ENCODE results near the gene GALK2. TPM values are rescaled to one million over a fixed set of nuclear protein-coding genes. Genes with fewer than 3 reads are reported as not detected.
A peak's percentile ranks its signal among the peaks of the same experiment; 100 is the strongest.

Gene GALK2
- total RNA-seq, 1 donor from 2014 or later, result 10.0 TPM

GRCh38 chr15:49229922-49230321, 59.9 kb downstream of the GALK2 start:
- Histone ChIP-seq H3K36me3 (peaks cover 3 to 5% of the 10 kb centered on the region in 2 donors), H3K27ac (no peak overlapping the region), H3K9me3 (peaks cover 0 to 10% of the 10 kb centered on the region in 2 donors), H3K4me1 (no peaks in the 10 kb centered on the region), H3K4me3 (no peak overlapping the region), H3K27me3 (no peaks in the 10 kb centered on the region)
- TF ChIP-seq, protein P1, sequence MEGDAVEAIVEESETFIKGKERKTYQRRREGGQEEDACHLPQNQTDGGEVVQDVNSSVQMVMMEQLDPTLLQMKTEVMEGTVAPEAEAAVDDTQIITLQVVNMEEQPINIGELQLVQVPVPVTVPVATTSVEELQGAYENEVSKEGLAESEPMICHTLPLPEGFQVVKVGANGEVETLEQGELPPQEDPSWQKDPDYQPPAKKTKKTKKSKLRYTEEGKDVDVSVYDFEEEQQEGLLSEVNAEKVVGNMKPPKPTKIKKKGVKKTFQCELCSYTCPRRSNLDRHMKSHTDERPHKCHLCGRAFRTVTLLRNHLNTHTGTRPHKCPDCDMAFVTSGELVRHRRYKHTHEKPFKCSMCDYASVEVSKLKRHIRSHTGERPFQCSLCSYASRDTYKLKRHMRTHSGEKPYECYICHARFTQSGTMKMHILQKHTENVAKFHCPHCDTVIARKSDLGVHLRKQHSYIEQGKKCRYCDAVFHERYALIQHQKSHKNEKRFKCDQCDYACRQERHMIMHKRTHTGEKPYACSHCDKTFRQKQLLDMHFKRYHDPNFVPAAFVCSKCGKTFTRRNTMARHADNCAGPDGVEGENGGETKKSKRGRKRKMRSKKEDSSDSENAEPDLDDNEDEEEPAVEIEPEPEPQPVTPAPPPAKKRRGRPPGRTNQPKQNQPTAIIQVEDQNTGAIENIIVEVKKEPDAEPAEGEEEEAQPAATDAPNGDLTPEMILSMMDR (IDR thresholded peaks at IDR 0.05), result no peak
- DNase-seq (ENCODE audit: low spot score in 2 of 2), result no peak
- intact Hi-C loops (cut with DNase I), result loop anchor here (10.0 kb wide), 1 partner anchor 645 kb away; no protein-coding TSS in a partner anchor

DNA sequence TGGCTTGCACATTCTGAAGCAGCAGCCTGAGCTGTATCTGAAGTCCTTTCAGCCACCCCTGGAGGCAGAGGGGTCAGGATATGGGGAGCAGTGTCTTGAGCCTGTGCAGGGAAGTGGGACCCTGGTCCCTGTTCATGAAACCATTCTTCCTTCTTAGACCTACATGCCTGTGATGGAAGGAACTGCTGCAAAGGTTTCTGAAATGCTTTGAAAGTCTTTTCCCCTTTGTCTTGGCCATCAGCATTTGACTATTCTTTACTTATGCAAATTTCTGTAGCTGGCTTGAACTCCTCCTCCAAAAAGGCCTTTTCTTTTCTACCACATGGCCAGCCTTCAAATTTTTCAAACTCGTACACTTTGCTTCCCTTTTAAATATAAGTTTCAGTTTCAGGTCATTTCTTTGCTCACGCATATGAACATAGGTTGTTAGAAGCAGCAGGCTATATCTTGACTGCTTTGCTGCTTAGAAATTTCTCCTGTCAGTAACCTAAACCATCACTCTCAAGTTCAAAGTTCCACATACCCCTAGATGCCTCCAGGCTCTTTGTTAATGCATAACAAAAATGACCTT, 62.3 kb downstream of the GALK2 start:
- Histone ChIP-seq H3K27ac (no peak overlapping the region), H3K27me3 (no peaks in the 10 kb centered on the region), H3K4me1 (peaks cover 0 to 3% of the 10 kb centered on the region in 2 donors), H3K36me3 (peaks cover 0 to 5% of the 10 kb centered on the region in 2 donors), H3K9me3 (peaks cover 0 to 10% of the 10 kb centered on the region in 2 donors), H3K4me3 (no peak overlapping the region)
- TF ChIP-seq, protein P1 (IDR thresholded peaks at IDR 0.05), result no peak
- intact Hi-C loops (cut with DNase I), result loop anchor here (10.0 kb wide), 1 partner anchor 642 kb away; no protein-coding TSS in a partner anchor
- DNase-seq (ENCODE audit: low spot score in 2 of 2), result no peak

DNA sequence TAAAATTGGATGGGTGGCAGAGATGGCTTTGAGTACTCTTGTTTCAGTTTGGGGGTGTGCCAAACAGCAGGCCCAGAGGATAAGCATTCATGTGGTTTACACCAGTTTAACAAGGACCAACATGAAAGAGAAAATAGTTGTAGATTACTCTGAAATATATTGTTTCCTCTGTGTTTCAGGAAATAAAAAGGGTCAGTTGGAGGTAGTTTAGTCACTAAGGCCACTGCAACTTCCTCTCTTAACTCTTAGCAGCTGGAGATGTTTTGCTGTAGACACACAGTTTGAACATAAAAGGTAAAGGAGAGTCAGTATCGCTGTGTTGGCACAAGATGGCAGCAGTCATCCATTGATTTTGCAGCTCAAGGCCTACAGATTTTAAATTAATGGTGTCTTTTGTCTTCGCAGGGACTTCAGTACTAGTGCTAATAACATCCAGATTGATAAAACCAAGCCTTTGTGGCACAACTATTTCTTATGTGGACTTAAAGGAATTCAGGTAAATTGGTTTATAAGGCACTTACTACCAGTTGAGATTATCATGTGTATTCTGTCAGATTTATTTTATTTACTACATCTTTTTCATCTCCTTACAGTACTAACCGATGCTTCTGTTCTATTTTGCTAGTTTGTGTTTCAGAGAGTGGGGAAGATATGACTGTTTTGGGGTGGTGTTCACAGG, 65.5 kb downstream of the GALK2 start:
- H3K4me1 ChIP-seq, result peaks cover 5 to 8% of the 10 kb centered on the region in 2 donors
- no peak overlapping the region for H3K27ac ChIP-seq
- TF ChIP-seq, protein P1 (IDR thresholded peaks at IDR 0.05), result peak; percentile 77 to 82 (median 78)
- no peaks in the 10 kb centered on the region for H3K36me3 ChIP-seq
- no peaks in the 10 kb centered on the region for H3K27me3 ChIP-seq
- intact Hi-C loops (cut with DNase I), result loop anchor here (1.0 to 10.0 kb wide), 6 partner anchors 187 to 1097 kb away; partner anchors contain the start of genes DTWD1, FAM227B and FGF7
- peak in 1 of 2 donors; percentile 70 for DNase-seq (ENCODE audit: low spot score in 2 of 2)
- no peak overlapping the region for H3K4me3 ChIP-seq
- H3K9me3 ChIP-seq, result no peaks in the 10 kb centered on the region

DNA sequence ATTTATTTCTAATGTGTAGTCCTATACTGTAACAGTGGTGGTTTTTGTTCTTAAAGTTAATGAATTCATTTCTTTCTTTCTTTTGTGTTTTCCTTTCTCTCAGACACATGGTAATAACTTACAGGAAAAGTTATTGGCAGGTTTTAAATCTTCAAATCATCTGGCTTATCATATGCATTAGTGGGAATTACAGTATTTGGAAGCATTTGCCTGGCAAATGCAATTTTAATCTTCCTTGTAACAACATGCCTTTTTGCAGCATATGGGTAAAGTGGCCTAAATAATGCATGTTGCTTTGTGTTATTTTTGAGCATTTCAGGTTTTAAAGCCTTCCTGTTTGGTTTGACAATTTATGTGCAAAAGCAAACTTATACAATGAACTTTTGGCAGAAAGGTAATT, 66.8 kb downstream of the GALK2 start:
- no peaks in the 10 kb centered on the region for H3K36me3 ChIP-seq
- TF ChIP-seq, protein P1 (IDR thresholded peaks at IDR 0.05), result no peak
- no peak for DNase-seq (ENCODE audit: low spot score in 2 of 2)
- H3K27me3 ChIP-seq, result no peaks in the 10 kb centered on the region
- H3K4me1 ChIP-seq, result peaks cover 5 to 8% of the 10 kb centered on the region in 2 donors
- no peaks in the 10 kb centered on the region for H3K9me3 ChIP-seq
- intact Hi-C loops (cut with DNase I), result loop anchor here (1.0 to 10.0 kb wide), 4 partner anchors 385 to 1095 kb away; partner anchors contain the start of genes DTWD1 and FAM227B
- H3K4me3 ChIP-seq, result no peak overlapping the region
- H3K27ac ChIP-seq, result no peak overlapping the region

DNA sequence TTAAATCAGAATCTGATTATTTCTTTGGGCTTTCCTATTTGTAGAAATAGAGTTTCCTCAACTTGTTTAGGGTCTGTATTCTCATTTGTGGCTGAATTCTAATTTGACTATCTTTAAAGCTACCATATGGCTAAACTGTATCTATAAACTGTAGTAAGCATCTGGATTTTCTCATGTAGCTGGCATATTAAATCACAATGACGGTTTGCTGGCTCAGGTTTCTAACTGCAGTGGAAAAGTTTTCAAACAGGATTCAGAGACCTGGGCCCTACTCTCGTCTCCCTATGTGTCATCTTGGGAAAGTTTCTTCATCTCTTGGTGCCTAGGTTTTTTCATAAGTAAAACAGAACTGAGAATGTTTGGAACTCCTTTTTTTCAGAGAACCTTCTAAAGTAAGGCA, 68.3 kb downstream of the GALK2 start:
- no peaks in the 10 kb centered on the region for H3K9me3 ChIP-seq
- no peak for DNase-seq (ENCODE audit: low spot score in 2 of 2)
- intact Hi-C loops (cut with DNase I), result loop anchor here (2.0 to 10.0 kb wide), 4 partner anchors 384 to 1094 kb away; partner anchors contain the start of genes DTWD1 and FAM227B
- no peak overlapping the region for H3K4me3 ChIP-seq
- peaks cover 5 to 8% of the 10 kb centered on the region in 2 donors for H3K4me1 ChIP-seq
- H3K27ac ChIP-seq, result peak overlapping the region; percentile 10 to 39
- H3K36me3 ChIP-seq, result peaks cover 0 to 7% of the 10 kb centered on the region in 2 donors
- TF ChIP-seq, protein P1 (IDR thresholded peaks at IDR 0.05), result no peak
- H3K27me3 ChIP-seq, result no peaks in the 10 kb centered on the region
